Activated naive CD8-positive, alpha-beta T cell treated with anti-CD3 and anti-CD28 coated beads, Interleukin-2, amount 50 U/mL, for 24 hours (primary cell): Measurements from ENCODE around the gene FTCD.

Source experiments
- ATAC-seq: fragments of 150-1000 bp; cut with Tn5 transposase; one replicate; pipeline ENCODE4 v1.10.0; 2021
- DNase-seq: peaks from one replicate; pipeline ENCODE4 v3.0.0; 2021
- H3K27ac Mint-ChIP-seq: one replicate; pipeline ENCODE4 v1.8.0; 2021; ENCODE audit warnings: mild to moderate bottlenecking, mixed read lengths
- H3K27me3 Mint-ChIP-seq: one replicate; pipeline ENCODE4 v1.8.0; 2021; ENCODE audit warnings: mixed read lengths
- H3K36me3 Mint-ChIP-seq: one replicate; pipeline ENCODE4 v1.8.0; 2021; ENCODE audit warnings: low read depth, mixed read lengths
- H3K4me1 Mint-ChIP-seq: one replicate; pipeline ENCODE4 v1.8.0; 2021; ENCODE audit warnings: mixed read lengths
- H3K4me3 Mint-ChIP-seq: one replicate; pipeline ENCODE4 v1.8.0; 2021; ENCODE audit warnings: mild to moderate bottlenecking, moderate library complexity, mixed read lengths
- H3K9me3 Mint-ChIP-seq: one replicate; pipeline ENCODE4 v1.8.0; 2021; ENCODE audit warnings: mixed read lengths

Gene FTCD

DNA sequence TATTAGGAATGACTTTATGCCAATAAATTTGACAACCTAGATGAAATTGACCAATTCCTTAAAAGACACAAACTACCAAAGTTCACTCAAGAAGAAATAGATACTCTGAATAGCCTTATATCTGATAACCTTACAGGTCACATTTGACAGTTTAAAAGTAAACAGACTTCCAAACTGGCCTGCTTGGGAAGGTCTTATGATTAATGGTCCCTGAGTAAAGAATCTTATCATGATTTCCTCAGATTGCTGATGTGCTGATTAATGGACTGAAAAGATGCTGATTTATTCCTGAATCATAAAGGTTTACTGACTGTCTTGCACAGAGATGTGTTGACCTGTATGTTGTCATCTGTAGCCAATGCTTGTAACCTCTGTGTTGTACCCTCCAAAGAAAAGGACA, 9.7 kb upstream of the FTCD start:
- no peaks in the 10 kb centered on the region for H3K36me3 Mint-ChIP-seq
- peaks cover 8% of the 10 kb centered on the region for H3K27me3 Mint-ChIP-seq
- ATAC-seq (no peak), DNase-seq (no peak)
- H3K4me1 Mint-ChIP-seq = no peaks in the 10 kb centered on the region
- H3K27ac Mint-ChIP-seq = no peak overlapping the region
- no peaks in the 10 kb centered on the region for H3K9me3 Mint-ChIP-seq
- H3K4me3 Mint-ChIP-seq = no peak overlapping the region

DNA sequence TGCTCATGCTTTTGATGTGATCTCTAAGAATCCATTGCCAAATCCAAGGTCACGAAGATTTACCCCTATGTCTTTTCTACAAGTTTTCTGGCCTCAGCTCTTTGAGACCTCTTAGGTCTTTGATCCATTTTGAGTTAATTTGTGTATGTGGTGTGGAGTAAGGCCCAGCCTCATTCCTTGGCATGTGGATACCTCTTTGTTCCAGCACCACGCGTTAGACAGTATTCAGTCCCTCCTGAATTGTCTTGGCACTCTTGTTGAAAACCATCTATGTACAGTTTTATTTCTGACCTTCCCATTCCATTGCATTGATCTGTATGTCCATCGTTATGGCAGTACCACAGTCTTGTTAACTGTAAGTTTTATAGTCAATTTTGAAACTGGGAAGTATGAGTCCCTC, 8.0 kb upstream of the FTCD start:
- H3K4me3 Mint-ChIP-seq = no peak overlapping the region
- H3K9me3 Mint-ChIP-seq = no peaks in the 10 kb centered on the region
- DNase-seq = no peak
- no peaks in the 10 kb centered on the region for H3K4me1 Mint-ChIP-seq
- no peak for ATAC-seq
- no peaks in the 10 kb centered on the region for H3K36me3 Mint-ChIP-seq
- no peak overlapping the region for H3K27ac Mint-ChIP-seq
- peaks cover 8% of the 10 kb centered on the region for H3K27me3 Mint-ChIP-seq

DNA sequence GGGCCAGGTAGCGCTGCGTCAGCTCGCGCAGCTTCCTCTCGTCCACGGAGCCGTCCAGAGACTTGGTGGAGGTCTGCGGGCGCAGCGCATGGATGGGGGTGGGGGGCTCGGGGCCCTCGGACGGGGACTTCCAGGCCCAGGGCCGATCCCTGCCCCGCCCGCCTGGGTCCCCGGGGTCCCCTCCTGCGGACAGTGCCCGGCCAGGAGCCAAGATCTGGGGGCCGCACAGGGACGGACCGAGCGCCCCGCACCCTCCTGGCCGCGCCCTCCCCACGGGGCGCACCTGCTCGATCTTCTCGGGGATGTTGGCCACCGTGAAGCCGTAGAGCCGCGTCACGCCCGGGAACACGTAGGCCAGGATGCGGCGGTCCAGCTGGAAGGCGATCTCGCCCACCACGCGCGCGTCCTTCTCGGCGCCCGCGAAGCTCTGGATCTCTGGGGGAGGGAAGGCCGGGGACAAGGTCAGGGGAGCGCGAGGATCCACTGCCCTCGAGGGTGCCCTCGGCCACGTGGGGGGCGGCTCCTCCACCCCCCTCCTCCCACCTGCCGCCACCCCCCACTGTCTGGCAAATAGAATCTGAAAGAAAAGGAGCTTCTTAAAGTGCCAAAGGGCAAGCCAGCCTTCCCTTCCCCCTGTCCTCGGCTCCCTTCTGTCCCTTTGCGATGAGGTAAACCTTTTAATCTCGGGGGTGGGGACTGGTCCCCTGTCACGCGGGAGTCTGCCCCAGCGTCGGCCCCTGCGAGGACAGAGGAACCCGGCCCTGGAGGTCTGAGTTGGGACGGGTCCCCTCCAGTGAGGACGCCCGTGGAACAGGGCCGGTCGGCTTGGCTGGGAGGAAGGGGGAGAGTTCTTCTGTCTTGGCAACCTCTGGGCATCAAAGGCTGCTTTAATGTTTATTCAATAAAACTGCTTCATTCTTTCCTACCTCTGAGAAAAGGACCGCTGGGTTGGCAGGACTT, 6.5 kb upstream of the FTCD start:
- Mint-ChIP-seq H3K36me3 (no peaks in the 10 kb centered on the region), H3K4me1 (no peaks in the 10 kb centered on the region), H3K9me3 (no peaks in the 10 kb centered on the region), H3K27ac (no peak overlapping the region), H3K27me3 (peaks cover 8% of the 10 kb centered on the region), H3K4me3 (no peak overlapping the region)
- DNase-seq (no peak), ATAC-seq (no peak)

DNA sequence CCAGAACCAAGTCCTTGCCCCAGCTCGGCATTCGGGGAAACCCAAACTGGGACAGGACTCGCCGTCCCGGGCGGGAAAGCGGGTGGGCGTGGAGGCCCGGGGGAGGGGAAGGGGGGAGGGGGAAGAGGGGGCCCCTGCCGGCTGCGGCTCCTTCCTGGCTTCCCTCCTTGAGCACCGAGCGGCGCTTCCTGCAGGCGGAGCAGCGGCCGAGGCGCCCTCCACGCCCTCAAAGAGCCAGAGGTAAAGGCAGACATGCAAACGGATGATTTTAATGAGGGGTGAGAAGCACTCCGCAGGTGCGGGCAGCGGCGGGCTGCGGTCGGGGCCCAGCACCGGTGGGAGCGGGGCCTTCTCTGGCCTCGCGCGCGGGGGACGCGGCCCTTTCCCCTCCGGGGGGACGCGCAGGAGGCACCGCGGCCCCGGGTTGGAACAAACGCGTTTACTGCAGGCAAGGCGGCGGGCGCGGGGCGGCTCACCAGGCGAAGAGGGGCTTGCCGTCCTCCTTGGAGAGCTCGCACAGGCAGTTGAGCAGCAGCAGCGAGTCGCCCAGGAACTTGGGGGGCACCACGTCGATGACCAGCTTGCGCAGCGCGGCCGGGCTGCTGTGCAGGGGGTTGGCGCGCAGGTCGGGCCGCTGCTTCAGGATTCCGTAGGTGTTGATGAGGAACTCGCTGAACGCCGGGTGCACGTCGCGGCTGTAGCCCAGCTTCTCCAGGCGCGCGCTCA, 5.7 kb upstream of the FTCD start:
- H3K36me3 Mint-ChIP-seq = no peaks in the 10 kb centered on the region
- no peak overlapping the region for H3K27ac Mint-ChIP-seq
- H3K27me3 Mint-ChIP-seq = peaks cover 8% of the 10 kb centered on the region
- DNase-seq (no peak), ATAC-seq (peak; percentile 13)
- H3K4me3 Mint-ChIP-seq = no peak overlapping the region
- H3K4me1 Mint-ChIP-seq = no peaks in the 10 kb centered on the region
- no peaks in the 10 kb centered on the region for H3K9me3 Mint-ChIP-seq

DNA sequence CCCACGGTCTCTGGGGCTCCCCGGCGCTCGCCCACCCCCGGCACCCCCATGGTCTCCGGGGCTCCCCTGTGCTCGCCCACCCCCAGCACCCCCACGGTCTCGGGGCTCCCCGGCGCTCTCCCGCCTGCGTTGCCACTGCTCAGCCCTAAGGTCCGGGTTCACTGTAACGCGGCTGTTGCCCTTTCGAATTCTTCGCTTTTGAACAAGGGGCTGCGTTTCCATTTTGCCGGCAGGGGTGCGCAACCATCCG, 5.2 kb upstream of the FTCD start:
- Mint-ChIP-seq H3K4me3 (no peak overlapping the region), H3K27ac (no peak overlapping the region), H3K4me1 (no peaks in the 10 kb centered on the region), H3K9me3 (no peaks in the 10 kb centered on the region), H3K27me3 (peaks cover 6% of the 10 kb centered on the region), H3K36me3 (no peaks in the 10 kb centered on the region)
- DNase-seq (no peak), ATAC-seq (no peak)

DNA sequence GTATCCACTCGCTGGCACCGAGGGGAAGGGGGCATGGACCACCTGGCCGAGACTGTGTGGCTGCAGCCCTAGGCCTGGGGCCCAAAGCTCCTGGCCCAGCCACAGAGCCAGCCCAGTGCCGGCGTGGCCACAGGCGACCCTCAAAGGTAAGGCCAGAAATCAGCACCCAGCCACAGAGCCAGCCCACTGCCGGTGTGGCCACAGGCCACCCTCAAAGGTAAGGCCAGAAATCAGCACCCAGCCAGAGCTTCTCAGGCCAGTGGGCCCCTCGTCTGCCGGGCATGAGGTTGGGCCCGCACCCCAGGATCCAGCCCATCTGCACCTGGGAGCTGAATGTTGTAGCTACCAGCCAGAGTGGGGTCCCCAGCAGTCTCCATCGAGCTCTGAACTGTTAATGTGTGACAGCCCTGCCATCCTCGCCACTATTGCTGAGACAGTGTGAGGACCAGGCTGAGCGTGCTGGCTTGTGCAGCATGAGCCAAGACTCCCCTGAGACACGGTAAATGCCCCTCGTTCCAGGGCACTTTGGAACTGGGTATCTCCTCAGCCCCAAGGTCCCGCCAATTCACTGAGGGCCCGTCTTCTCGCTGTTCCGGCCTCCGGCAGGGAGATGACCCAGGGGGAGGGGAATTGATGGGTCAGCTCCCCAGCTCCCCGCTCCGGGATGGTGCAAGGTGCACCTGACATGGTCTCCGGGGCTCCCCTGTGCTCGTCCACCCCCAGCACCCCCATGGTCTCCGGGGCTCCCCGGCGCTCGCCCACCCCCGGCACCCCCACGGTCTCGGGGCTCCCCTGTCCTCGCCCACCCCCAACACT, 4.7 kb upstream of the FTCD start:
- Mint-ChIP-seq H3K4me1 (no peaks in the 10 kb centered on the region), H3K27me3 (peaks cover 6% of the 10 kb centered on the region), H3K4me3 (no peak overlapping the region), H3K27ac (no peak overlapping the region), H3K36me3 (no peaks in the 10 kb centered on the region), H3K9me3 (no peaks in the 10 kb centered on the region)
- ATAC-seq (no peak), DNase-seq (no peak)

DNA sequence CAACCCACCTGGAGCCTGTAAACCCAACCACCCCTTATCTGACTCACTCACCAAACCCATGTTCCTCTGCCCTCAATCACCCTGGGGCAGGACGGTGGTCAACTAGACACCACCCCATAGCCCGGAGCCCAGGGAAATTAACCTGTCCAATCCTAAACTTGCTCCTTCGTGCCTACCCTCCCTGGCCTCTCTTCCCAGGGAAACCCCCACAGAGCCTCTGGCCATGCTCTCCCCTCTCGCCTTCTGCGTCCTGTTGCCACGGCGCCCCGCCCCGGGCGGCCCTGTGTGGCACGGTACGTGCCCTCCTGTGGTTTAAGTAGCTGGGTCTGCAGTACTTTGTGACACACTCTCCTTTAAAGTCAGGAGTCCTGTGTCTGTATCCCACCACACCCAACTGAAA, 4.0 kb upstream of the FTCD start:
- H3K27ac Mint-ChIP-seq = no peak overlapping the region
- H3K27me3 Mint-ChIP-seq = peaks cover 6% of the 10 kb centered on the region
- no peaks in the 10 kb centered on the region for H3K36me3 Mint-ChIP-seq
- no peaks in the 10 kb centered on the region for H3K9me3 Mint-ChIP-seq
- no peak overlapping the region for H3K4me3 Mint-ChIP-seq
- H3K4me1 Mint-ChIP-seq = no peaks in the 10 kb centered on the region
- no peak for ATAC-seq
- no peak for DNase-seq

DNA sequence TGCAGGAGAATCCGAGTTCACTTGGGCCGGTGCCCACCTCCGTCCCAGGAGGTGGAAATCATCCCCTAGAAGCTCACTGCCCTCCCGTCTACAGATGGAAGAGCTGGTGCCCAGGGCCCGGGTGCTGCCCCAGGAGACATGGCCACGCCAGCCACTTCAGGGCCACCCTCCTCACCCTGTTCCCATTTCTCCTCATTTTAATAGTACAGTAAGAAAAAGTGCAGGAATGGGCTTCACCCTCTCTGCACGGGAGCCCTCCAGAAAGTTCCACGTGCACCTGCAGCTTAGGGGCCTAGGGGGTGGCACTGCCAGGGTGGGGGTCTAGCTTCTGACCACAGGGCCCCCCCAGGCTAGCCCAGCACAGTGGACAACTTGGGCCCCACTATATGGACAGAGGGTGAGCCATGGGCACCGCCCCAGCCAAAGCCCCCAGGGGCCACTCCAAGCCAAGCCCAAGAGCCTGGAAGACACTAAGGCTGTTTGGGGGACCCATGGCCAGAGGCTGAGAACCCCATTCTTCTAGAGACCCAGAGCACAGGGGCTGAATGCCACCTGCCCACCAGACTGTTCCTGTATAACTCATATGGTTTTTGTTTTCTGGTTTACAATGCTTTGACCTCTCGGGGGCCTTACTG, 3.4 kb upstream of the FTCD start:
- ATAC-seq (no peak), DNase-seq (no peak)
- no peaks in the 10 kb centered on the region for H3K9me3 Mint-ChIP-seq
- no peak overlapping the region for H3K27ac Mint-ChIP-seq
- H3K36me3 Mint-ChIP-seq = no peaks in the 10 kb centered on the region
- no peak overlapping the region for H3K4me3 Mint-ChIP-seq
- no peaks in the 10 kb centered on the region for H3K4me1 Mint-ChIP-seq
- H3K27me3 Mint-ChIP-seq = peaks cover 6% of the 10 kb centered on the region

DNA sequence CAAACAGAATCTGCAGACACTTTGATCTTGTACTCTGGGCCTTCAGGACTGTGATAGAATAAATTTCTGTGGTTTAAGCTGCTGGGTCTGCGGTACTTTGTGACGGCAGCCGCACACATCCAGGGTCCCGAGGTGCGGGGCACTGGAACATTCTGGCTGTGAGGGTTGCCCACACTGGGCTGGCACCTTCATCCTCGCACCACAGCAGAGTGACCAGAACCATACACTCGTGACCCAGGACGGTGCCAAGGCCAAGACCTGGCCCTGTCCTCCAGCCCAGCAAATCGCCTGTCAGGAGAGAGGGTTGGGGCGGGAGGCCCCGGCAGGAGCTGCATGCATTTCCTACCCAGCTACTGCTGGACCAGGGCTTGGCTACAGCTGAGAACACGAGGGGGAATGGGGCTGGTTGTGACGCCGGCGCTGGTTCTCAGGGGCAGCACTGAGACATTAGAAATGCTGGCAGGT, 2.6 kb upstream of the FTCD start:
- Mint-ChIP-seq H3K4me1 (no peaks in the 10 kb centered on the region), H3K4me3 (no peak overlapping the region), H3K27me3 (peaks cover 2% of the 10 kb centered on the region), H3K9me3 (no peaks in the 10 kb centered on the region), H3K36me3 (no peaks in the 10 kb centered on the region), H3K27ac (no peak overlapping the region)
- ATAC-seq (no peak), DNase-seq (no peak)

DNA sequence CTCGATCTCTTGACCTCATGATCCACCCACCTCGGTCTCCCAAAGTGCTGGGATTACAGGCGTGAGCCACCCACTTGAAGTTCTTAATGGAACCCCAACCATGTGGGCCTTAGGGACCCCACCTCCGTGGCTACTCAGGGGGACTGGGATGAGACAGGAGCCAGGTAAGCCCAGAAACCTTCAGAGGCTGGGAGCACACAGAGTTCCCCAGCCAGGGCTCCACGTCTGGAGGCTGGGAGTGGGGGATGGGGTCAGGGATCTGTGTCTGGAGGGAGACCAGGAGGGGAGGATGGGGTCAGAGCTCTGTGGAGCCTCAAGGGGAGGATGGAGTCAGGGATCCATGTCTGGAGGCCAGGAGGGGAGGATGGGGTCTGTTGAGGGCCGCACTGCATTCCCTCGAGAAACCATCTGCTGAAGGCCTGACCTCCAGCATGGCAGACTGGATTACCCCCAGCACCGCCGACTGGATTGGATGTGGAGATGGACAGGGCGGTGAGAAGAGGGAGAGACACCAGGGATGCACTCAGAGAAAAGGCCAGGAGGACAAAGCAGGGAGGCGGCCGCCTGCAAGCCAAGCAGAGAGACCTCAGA, 2.1 kb upstream of the FTCD start:
- Mint-ChIP-seq H3K36me3 (no peaks in the 10 kb centered on the region), H3K4me3 (no peak overlapping the region), H3K4me1 (no peaks in the 10 kb centered on the region), H3K9me3 (no peaks in the 10 kb centered on the region), H3K27ac (no peak overlapping the region), H3K27me3 (peaks cover 2% of the 10 kb centered on the region)
- DNase-seq (no peak), ATAC-seq (no peak)

DNA sequence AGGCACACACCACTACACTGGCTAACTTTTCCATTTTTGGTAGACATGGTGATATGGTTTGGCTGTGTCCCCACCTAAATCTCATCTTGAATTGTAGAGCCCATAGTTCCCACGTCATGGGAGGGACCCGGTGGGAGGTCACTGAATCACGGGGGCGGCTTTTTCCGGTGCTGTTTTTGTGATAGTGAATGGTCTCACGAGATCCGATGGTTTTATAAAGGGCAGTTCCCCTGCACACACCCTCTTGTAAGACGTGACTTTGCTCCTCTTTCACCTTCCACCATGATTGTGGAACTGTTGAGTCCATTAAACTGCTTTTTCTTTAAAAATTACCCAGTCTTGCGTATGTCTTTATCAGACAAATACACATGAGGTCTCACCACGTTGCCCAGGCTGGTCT, 1.3 kb upstream of the FTCD start:
- Mint-ChIP-seq H3K36me3 (no peaks in the 10 kb centered on the region), H3K27ac (no peak overlapping the region), H3K4me3 (no peak overlapping the region), H3K4me1 (no peaks in the 10 kb centered on the region), H3K9me3 (no peaks in the 10 kb centered on the region), H3K27me3 (peaks cover 2% of the 10 kb centered on the region)
- ATAC-seq = no peak
- DNase-seq = no peak

DNA sequence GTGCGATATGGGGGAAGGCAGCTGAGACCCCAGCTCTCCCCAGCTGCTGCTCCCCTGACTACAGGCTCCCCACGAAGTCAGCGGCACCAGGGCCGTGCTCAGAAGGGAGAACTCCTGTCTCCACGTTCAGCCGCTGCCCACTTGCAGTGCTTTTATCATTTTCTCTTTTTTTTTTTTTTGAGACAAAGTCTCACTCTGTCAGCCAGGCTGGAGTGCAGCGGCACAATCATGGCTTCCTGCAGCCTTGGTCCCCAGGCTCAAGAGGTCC, 933 bp upstream of the FTCD start:
- H3K27me3 Mint-ChIP-seq = peaks cover 2% of the 10 kb centered on the region
- no peaks in the 10 kb centered on the region for H3K36me3 Mint-ChIP-seq
- no peak overlapping the region for H3K4me3 Mint-ChIP-seq
- no peaks in the 10 kb centered on the region for H3K9me3 Mint-ChIP-seq
- no peaks in the 10 kb centered on the region for H3K4me1 Mint-ChIP-seq
- H3K27ac Mint-ChIP-seq = no peak overlapping the region
- ATAC-seq (no peak), DNase-seq (no peak)

DNA sequence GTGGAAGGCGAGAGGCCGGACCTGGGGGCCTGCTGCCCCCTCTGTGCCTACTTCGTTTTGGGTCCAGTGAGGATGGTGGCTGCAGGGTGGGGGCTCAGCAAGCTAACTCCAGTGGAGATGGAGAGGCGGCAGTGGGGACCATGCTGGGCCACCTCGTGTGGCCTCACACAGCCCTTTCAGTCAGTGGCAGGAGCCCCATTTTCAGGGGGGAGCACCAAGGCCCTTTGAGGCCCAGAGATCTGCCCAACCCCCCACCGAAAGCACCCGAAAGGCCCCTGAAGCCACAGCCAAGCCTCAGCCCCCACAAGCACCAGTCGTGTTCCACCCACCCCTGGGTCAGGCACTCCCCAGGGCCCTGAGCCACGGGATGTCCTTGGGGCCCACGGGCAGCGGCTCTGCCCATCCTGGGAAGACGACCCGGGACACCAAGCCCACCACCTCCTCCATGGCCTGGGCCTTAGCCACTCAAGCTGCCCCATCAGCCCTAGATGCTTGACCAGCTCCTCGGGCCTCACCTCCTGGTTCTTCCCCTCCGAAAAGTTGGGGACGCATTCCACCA, 345 bp downstream of the FTCD start:
- DNase-seq (no peak), ATAC-seq (no peak)
- no peaks in the 10 kb centered on the region for H3K9me3 Mint-ChIP-seq
- no peaks in the 10 kb centered on the region for H3K36me3 Mint-ChIP-seq
- no peak overlapping the region for H3K4me3 Mint-ChIP-seq
- no peaks in the 10 kb centered on the region for H3K4me1 Mint-ChIP-seq
- no peaks in the 10 kb centered on the region for H3K27me3 Mint-ChIP-seq
- H3K27ac Mint-ChIP-seq = no peak overlapping the region
